Neural progenitor cell (in vitro differentiated cells): ENCODE results near the gene PPIL6.

Source experiments
- CTCF ChIP-seq: fragments of 200-600 bp; sonication (generic); IDR thresholded peaks from 2 replicates; pipeline ENCODE4 v1.5.1; 2017; ENCODE audit warnings: antibody characterized with exemption, mild to moderate bottlenecking
- EZH2 ChIP-seq: fragments of 200-600 bp; sonication (generic); IDR thresholded peaks from 2 replicates; pipeline ENCODE4 v1.6.1; 2017; ENCODE audit warnings: antibody characterized with exemption, mild to moderate bottlenecking, moderate library complexity
- EZH2phosphoT487 ChIP-seq: fragments of 200-600 bp; sonication (generic); IDR thresholded peaks from 2 replicates; pipeline ENCODE4 v1.6.1; 2017; ENCODE audit warnings: antibody characterized with exemption

- TF ChIP-seq EZH2 (no peak), CTCF (no peak), EZH2phosphoT487 (no peak)
Measured at GRCh38 chr6:109447878-109448555, 7.6 kb upstream of the PPIL6 start.
